DOHH2 (cell line): Measurements from ENCODE around the gene PRICKLE4.

ENCODE experiments used
- H3F3A ChIP-seq: fragments of 200-600 bp; sonication (generic), shearing (Covaris generic); 2 replicates; pipeline ENCODE4 v1.6.0; 2016; ENCODE audit warnings: antibody characterized with exemption, mild to moderate bottlenecking; ENCODE audit not compliant: control insufficient read depth, insufficient read depth
- H3K27ac ChIP-seq: fragments of 200-600 bp; sonication (generic); 2 replicates; pipeline ENCODE4 v1.5.1; 2014; ENCODE audit warnings: low read depth, mild to moderate bottlenecking, low read length, moderate library complexity
- H3K27me3 ChIP-seq: fragments of 200-600 bp; sonication (generic); 2 replicates; pipeline ENCODE4 v1.6.1; 2014; ENCODE audit warnings: mild to moderate bottlenecking, low read length, mixed read lengths; ENCODE audit not compliant: control insufficient read depth
- H3K36me3 ChIP-seq: fragments of 200-600 bp; sonication (generic); 2 replicates; pipeline ENCODE4 v1.6.1; 2014; ENCODE audit warnings: mild to moderate bottlenecking, low read length, moderate library complexity, mixed read lengths; ENCODE audit not compliant: control insufficient read depth
- H3K4me1 ChIP-seq: fragments of 200-600 bp; sonication (generic); 2 replicates; pipeline ENCODE4 v1.6.1; 2014; ENCODE audit warnings: mild to moderate bottlenecking, low read length, mixed read lengths; ENCODE audit not compliant: control insufficient read depth
- H3K4me2 ChIP-seq: fragments of 200-600 bp; sonication (generic); 2 replicates; pipeline ENCODE4 v1.6.0; 2014; ENCODE audit warnings: mild to moderate bottlenecking, low read length, moderate library complexity
- H3K4me3 ChIP-seq: fragments of 200-600 bp; sonication (generic); 2 replicates; pipeline ENCODE4 v1.5.1; 2014; ENCODE audit warnings: mild to moderate bottlenecking, low read length, mixed read lengths
- H3K79me2 ChIP-seq: fragments of 200-600 bp; sonication (generic); 2 replicates; pipeline ENCODE4 v1.6.1; 2014; ENCODE audit warnings: mild to moderate bottlenecking, low read length, mixed read lengths; ENCODE audit not compliant: control insufficient read depth
- H3K9me2 ChIP-seq: fragments of 200-600 bp; sonication (generic); replicated peaks from 2 replicates; pipeline ENCODE4 v1.6.1; 2014; ENCODE audit warnings: mild to moderate bottlenecking, low read length, mixed read lengths; ENCODE audit not compliant: control insufficient read depth
- H3K9me3 ChIP-seq: fragments of 200-600 bp; sonication (generic); 2 replicates; pipeline ENCODE4 v1.6.1; 2014; ENCODE audit warnings: antibody characterized with exemption, low read length, mixed read lengths; ENCODE audit not compliant: control insufficient read depth, insufficient read depth
- H4K20me1 ChIP-seq: fragments of 200-600 bp; sonication (generic); 2 replicates; pipeline ENCODE4 v1.6.0; 2014; ENCODE audit warnings: low read depth, mild to moderate bottlenecking, antibody characterized with exemption, low read length, moderate library complexity; ENCODE audit not compliant: control insufficient read depth, insufficient read depth
- CTCF ChIP-seq: fragments of 200-600 bp; sonication (generic); IDR thresholded peaks from one replicate; pipeline ENCODE4 v1.5.1; 2014; ENCODE audit warnings: antibody characterized with exemption, mild to moderate bottlenecking, low read depth, low read length; ENCODE audit not compliant: poor library complexity, severe bottlenecking
- EZH2phosphoT487 ChIP-seq: fragments of 200-600 bp; sonication (generic); IDR thresholded peaks from 2 replicates; pipeline ENCODE4 v1.6.1; 2017; ENCODE audit warnings: borderline replicate concordance, mild to moderate bottlenecking, antibody characterized with exemption, low read length, moderate library complexity, mixed read lengths

PRICKLE4 gene

GRCh38 chr6:41836022-41836659 lies 55.6 kb downstream of the PRICKLE4 start:
- Histone ChIP-seq H3K79me2 (peaks cover 20% of the 10 kb centered on the region), H3K9me2 (no peaks in the 10 kb centered on the region), H4K20me1 (no peaks in the 10 kb centered on the region), H3K36me3 (no peaks in the 10 kb centered on the region; the same call in 1 of the 2 replicates), H3F3A (no peaks in the 10 kb centered on the region), H3K9me3 (no peaks in the 10 kb centered on the region), H3K4me2 (no peak overlapping the region), H3K27me3 (no peaks in the 10 kb centered on the region), H3K4me3 (no peak overlapping the region), H3K4me1 (peaks cover 4% of the 10 kb centered on the region; the same call in 1 of the 2 replicates), H3K27ac (no peak overlapping the region)
- TF ChIP-seq CTCF (no peak), EZH2phosphoT487 (no peak)

- Histone ChIP-seq H3K36me3 (no peaks in the 10 kb centered on the region; the same call in 1 of the 2 replicates), H3K4me1 (peaks cover 4% of the 10 kb centered on the region; the same call in 1 of the 2 replicates), H3K4me3 (no peak overlapping the region), H4K20me1 (no peaks in the 10 kb centered on the region), H3K9me2 (no peaks in the 10 kb centered on the region), H3F3A (no peaks in the 10 kb centered on the region), H3K27me3 (no peaks in the 10 kb centered on the region), H3K27ac (no peak overlapping the region), H3K79me2 (peaks cover 20% of the 10 kb centered on the region), H3K4me2 (no peak overlapping the region), H3K9me3 (no peaks in the 10 kb centered on the region)
- TF ChIP-seq EZH2phosphoT487 = no peak
- no peak for TF ChIP-seq CTCF
Measured at GRCh38 chr6:41836660-41837052, 56.1 kb downstream of the PRICKLE4 start.
